Fibroblast of lung (primary cell): Measurements from ENCODE around the gene PTK7.

Source experiments
- EZH2 ChIP-seq: IDR thresholded peaks from 2 replicates; pipeline ENCODE4 v1.5.1; 2012; ENCODE audit warnings: low read length, control low read depth, mild to moderate bottlenecking; ENCODE audit errors: missing control alignments
- TF ChIP-seq, protein P1 (sequence below), 2 donors: IDR thresholded peaks in 1 of 2; conservative IDR thresholded peaks in 1 of 2; 1 replicate in 1 of 2; 2 replicates in 1 of 2; pipeline ENCODE4 v1.5.1; 2011 to 2012; ENCODE audit warnings: low read length in 2 of 2, control low read depth in 1 of 2, inconsistent platforms in 1 of 2, low read depth in 1 of 2, mild to moderate bottlenecking in 1 of 2

- TF ChIP-seq, protein P1, sequence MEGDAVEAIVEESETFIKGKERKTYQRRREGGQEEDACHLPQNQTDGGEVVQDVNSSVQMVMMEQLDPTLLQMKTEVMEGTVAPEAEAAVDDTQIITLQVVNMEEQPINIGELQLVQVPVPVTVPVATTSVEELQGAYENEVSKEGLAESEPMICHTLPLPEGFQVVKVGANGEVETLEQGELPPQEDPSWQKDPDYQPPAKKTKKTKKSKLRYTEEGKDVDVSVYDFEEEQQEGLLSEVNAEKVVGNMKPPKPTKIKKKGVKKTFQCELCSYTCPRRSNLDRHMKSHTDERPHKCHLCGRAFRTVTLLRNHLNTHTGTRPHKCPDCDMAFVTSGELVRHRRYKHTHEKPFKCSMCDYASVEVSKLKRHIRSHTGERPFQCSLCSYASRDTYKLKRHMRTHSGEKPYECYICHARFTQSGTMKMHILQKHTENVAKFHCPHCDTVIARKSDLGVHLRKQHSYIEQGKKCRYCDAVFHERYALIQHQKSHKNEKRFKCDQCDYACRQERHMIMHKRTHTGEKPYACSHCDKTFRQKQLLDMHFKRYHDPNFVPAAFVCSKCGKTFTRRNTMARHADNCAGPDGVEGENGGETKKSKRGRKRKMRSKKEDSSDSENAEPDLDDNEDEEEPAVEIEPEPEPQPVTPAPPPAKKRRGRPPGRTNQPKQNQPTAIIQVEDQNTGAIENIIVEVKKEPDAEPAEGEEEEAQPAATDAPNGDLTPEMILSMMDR (conservative IDR thresholded peaks at IDR 0.05 in 1 of 2, IDR thresholded peaks at IDR 0.05 in 1 of 2; ENCODE audit: low read depth in 1 of 2, low read length in 2 of 2) = no peak
- TF ChIP-seq EZH2 = no peak
Observed at GRCh38 chr6:43200541-43200940, 124.4 kb downstream of the PTK7 start.
